Measurements from ENCODE around the gene NMU.
A peak's percentile ranks its signal among the peaks of the same experiment; 100 is the strongest.

The NMU gene

DNA sequence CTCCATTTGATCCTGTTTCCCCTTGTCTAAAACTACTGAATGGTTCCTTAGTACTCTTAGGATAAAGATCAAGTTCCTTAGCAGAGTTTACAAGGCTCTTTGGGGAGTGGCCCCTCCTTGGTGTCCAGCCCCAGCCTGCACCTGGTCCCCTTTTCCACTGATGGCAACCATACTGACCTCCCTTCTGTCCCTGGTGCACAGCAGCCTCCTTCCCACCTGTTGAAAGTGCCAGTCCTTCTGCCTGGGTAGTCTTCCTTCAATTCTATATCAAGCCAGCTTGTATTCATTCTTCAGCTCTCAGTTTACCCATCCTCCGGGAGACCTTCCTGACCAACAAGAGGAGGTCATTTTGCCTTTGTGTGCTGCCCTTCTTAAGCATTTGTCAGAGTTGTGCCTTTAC is 30.4 kb upstream of the NMU start:
- Histone ChIP-seq H3K27me3 (ENCODE audit: control insufficient read depth in 1 of 2, insufficient read depth in 2 of 2, low read length in 2 of 2) (no peaks in the 10 kb centered on the region), H3K36me3 (ENCODE audit: control insufficient read depth in 1 of 2, insufficient read depth in 2 of 2, low read length in 2 of 2) (no peaks in the 10 kb centered on the region), H3K4me1 (ENCODE audit: control insufficient read depth in 1 of 2, insufficient read depth in 2 of 2, low read length in 2 of 2) (no peaks in the 10 kb centered on the region), H3K27ac (ENCODE audit: low read depth, low read length) (no peak overlapping the region), H3K9ac (ENCODE audit: low read depth in 1 of 2, low read length in 2 of 2) (no peak overlapping the region), H3K4me3 (ENCODE audit: low read depth in 1 of 2, low read length in 2 of 2) (no peak overlapping the region), H3K9me3 (ENCODE audit: control insufficient read depth in 1 of 2, low read length in 2 of 2) (no peaks in the 10 kb centered on the region)

DNA sequence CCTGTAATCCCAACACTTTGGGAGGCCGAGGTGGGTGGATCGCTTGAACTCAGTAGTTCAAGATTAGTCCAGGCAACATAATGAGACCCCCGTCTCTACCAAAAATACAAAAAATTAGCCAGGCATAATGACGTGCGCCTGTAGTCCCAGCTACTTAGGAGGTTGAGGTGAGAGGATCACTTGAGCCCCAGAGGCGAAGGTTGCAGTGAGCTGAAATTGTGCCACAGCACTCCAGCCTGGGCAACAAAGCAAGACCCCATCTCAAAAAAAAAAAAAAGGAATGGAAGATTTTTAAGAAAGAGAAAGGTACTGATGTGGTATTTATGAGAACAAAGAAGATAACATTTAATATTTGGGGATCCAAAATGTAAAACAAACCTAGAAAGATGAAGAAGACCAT is 27.0 kb upstream of the NMU start:
- Histone ChIP-seq H3K4me1 (ENCODE audit: control insufficient read depth in 1 of 2, insufficient read depth in 2 of 2, low read length in 2 of 2) (no peaks in the 10 kb centered on the region), H3K9me3 (ENCODE audit: control insufficient read depth in 1 of 2, low read length in 2 of 2) (no peaks in the 10 kb centered on the region), H3K27ac (ENCODE audit: low read depth, low read length) (no peak overlapping the region), H3K4me3 (ENCODE audit: low read depth in 1 of 2, low read length in 2 of 2) (no peak overlapping the region), H3K36me3 (ENCODE audit: control insufficient read depth in 1 of 2, insufficient read depth in 2 of 2, low read length in 2 of 2) (no peaks in the 10 kb centered on the region), H3K9ac (ENCODE audit: low read depth in 1 of 2, low read length in 2 of 2) (no peak overlapping the region), H3K27me3 (ENCODE audit: control insufficient read depth in 1 of 2, insufficient read depth in 2 of 2, low read length in 2 of 2) (no peaks in the 10 kb centered on the region)

DNA sequence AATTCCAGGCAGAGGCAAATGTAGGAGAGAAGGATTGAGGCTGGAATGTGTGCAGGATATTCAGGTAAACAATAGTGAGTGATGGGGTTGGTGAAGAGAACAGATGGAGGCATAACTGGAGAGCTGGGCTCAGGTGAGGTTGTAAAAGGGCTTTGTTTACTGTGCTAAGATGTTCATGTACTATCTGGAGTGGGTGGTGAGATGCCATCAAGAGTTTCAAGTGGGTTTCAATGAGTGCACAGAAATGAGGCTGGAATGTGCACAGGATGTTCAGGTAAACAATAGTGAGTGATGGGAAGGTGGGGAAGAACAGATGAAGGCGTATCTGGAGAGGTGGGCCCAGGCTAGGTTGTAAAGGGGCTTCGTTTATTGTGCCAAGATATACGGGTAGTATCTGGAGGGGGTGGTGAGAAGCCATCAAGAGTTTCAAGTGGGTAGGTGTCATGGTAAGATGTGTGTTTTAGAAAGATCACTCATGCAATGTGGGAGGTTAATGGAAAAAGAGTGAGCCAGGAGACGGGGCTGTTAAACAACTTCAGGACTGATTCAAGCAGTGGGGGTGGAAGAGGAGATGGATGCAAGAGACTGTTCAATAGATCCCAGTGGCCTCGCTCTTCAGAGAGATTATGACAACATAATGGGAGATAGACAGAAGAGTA is 25.4 kb upstream of the NMU start:
- no peaks in the 10 kb centered on the region for H3K4me1 ChIP-seq (ENCODE audit: control insufficient read depth in 1 of 2, insufficient read depth in 2 of 2, low read length in 2 of 2)
- no peaks in the 10 kb centered on the region for H3K27me3 ChIP-seq (ENCODE audit: control insufficient read depth in 1 of 2, insufficient read depth in 2 of 2, low read length in 2 of 2)
- no peaks in the 10 kb centered on the region for H3K9me3 ChIP-seq (ENCODE audit: control insufficient read depth in 1 of 2, low read length in 2 of 2)
- no peak overlapping the region for H3K27ac ChIP-seq (ENCODE audit: low read depth, low read length)
- no peak overlapping the region for H3K4me3 ChIP-seq (ENCODE audit: low read depth in 1 of 2, low read length in 2 of 2)
- no peak overlapping the region for H3K9ac ChIP-seq (ENCODE audit: low read depth in 1 of 2, low read length in 2 of 2)
- H3K36me3 ChIP-seq (ENCODE audit: control insufficient read depth in 1 of 2, insufficient read depth in 2 of 2, low read length in 2 of 2), result no peaks in the 10 kb centered on the region

DNA sequence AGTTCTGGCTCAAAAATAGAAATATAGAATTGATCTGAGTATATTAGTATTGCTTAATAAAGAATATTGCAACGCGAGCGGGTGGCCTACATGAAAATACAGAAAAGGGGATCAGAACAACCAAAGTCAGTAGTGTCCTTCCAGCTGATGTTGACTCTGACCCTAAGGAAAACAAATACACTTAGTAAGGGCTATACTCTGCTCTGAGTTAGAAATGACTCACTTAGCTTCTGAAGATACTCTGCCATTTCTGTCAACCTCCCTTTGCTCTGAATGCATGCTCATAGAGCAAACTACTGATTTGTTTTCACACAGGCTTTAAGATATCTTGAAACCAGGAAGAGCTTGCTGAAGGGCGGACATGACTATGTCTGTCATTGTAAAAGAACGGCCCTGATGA is 22.6 kb upstream of the NMU start:
- Histone ChIP-seq H3K27ac (ENCODE audit: low read depth, low read length) (no peak overlapping the region), H3K4me1 (ENCODE audit: control insufficient read depth in 1 of 2, insufficient read depth in 2 of 2, low read length in 2 of 2) (no peaks in the 10 kb centered on the region), H3K36me3 (ENCODE audit: control insufficient read depth in 1 of 2, insufficient read depth in 2 of 2, low read length in 2 of 2) (no peaks in the 10 kb centered on the region), H3K9ac (ENCODE audit: low read depth in 1 of 2, low read length in 2 of 2) (no peak overlapping the region), H3K27me3 (ENCODE audit: control insufficient read depth in 1 of 2, insufficient read depth in 2 of 2, low read length in 2 of 2) (no peaks in the 10 kb centered on the region), H3K9me3 (ENCODE audit: control insufficient read depth in 1 of 2, low read length in 2 of 2) (no peaks in the 10 kb centered on the region), H3K4me3 (ENCODE audit: low read depth in 1 of 2, low read length in 2 of 2) (no peak overlapping the region)

DNA sequence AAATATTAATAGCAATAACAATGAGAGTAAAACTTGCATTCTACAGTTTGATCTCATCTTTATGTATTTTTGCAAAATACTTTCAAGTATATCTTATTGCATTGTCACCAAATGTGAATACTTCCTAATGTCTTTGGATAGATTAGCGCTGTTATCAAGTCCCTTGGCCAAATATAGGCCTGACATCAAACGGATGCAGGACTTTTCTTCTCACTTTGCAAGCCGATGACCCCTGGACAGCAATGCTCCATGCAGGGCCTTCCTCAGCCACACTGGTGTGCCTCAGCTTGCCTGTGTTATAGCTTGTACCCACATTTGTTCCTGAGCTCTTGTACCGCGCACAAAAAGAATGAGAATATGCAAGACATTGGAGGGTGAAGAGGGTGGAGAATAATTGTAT is 18.0 kb upstream of the NMU start:
- no peaks in the 10 kb centered on the region for H3K36me3 ChIP-seq (ENCODE audit: control insufficient read depth in 1 of 2, insufficient read depth in 2 of 2, low read length in 2 of 2)
- no peaks in the 10 kb centered on the region for H3K27me3 ChIP-seq (ENCODE audit: control insufficient read depth in 1 of 2, insufficient read depth in 2 of 2, low read length in 2 of 2)
- no peaks in the 10 kb centered on the region for H3K9me3 ChIP-seq (ENCODE audit: control insufficient read depth in 1 of 2, low read length in 2 of 2)
- H3K27ac ChIP-seq (ENCODE audit: low read depth, low read length), result no peak overlapping the region
- H3K9ac ChIP-seq (ENCODE audit: low read depth in 1 of 2, low read length in 2 of 2), result no peak overlapping the region
- H3K4me1 ChIP-seq (ENCODE audit: control insufficient read depth in 1 of 2, insufficient read depth in 2 of 2, low read length in 2 of 2), result no peaks in the 10 kb centered on the region
- H3K4me3 ChIP-seq (ENCODE audit: low read depth in 1 of 2, low read length in 2 of 2), result no peak overlapping the region

DNA sequence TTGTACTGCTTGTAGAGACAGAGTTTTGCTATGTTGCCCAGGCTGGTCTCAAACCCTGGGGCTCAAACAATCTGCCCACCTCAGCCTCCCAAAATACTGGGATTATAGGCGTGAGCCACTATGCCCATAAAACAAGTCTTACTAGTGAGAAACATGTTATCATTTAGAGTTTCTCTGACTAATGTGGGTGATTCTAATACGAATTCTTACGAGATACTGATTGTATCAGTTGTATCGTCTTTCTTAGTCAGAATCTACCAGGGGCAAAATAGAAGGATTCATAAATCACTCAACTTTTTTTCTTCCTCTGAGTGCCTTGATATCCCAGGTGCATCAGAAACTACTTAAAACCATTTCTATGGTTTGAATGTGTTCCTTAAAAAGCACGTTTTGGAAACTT is 14.4 kb upstream of the NMU start:
- no peaks in the 10 kb centered on the region for H3K4me1 ChIP-seq (ENCODE audit: control insufficient read depth in 1 of 2, insufficient read depth in 2 of 2, low read length in 2 of 2)
- no peaks in the 10 kb centered on the region for H3K9me3 ChIP-seq (ENCODE audit: control insufficient read depth in 1 of 2, low read length in 2 of 2)
- no peaks in the 10 kb centered on the region for H3K36me3 ChIP-seq (ENCODE audit: control insufficient read depth in 1 of 2, insufficient read depth in 2 of 2, low read length in 2 of 2)
- no peak overlapping the region for H3K4me3 ChIP-seq (ENCODE audit: low read depth in 1 of 2, low read length in 2 of 2)
- H3K27me3 ChIP-seq (ENCODE audit: control insufficient read depth in 1 of 2, insufficient read depth in 2 of 2, low read length in 2 of 2), result no peaks in the 10 kb centered on the region
- H3K9ac ChIP-seq (ENCODE audit: low read depth in 1 of 2, low read length in 2 of 2), result no peak overlapping the region
- H3K27ac ChIP-seq (ENCODE audit: low read depth, low read length), result no peak overlapping the region

DNA sequence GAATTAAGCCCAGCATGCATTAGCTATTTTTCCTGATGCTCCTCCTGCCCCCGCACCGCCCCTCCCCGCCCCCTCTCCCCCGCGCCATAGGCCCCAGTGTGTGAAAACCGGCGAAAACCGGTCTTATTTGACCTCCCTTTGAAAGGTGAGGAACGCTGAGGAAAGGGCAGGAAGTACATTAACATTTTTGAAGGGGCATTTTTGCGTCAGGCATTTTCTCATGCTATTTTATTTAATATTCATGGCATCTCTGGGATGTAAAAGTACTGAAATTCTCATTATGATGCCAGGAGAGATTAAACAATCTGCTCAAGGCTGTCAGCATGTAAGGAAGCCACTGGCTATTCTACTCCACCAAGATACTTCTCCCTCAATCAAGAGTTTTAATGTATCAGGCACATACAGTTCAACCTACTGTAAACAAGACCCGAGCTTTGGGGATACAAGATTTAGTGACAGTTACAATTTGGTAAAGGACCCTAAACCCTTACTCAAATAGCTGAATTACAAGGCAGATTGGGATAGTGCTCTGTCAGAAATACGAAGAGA is 1.2 kb upstream of the NMU start:
- H3K9ac ChIP-seq (ENCODE audit: low read depth in 1 of 2, low read length in 2 of 2), result no peak overlapping the region
- no peaks in the 10 kb centered on the region for H3K9me3 ChIP-seq (ENCODE audit: control insufficient read depth in 1 of 2, low read length in 2 of 2)
- no peak overlapping the region for H3K4me3 ChIP-seq (ENCODE audit: low read depth in 1 of 2, low read length in 2 of 2)
- H3K27ac ChIP-seq (ENCODE audit: low read depth, low read length), result no peak overlapping the region
- H3K36me3 ChIP-seq (ENCODE audit: control insufficient read depth in 1 of 2, insufficient read depth in 2 of 2, low read length in 2 of 2), result no peaks in the 10 kb centered on the region
- H3K4me1 ChIP-seq (ENCODE audit: control insufficient read depth in 1 of 2, insufficient read depth in 2 of 2, low read length in 2 of 2), result peaks cover 7 to 8% of the 10 kb centered on the region in 2 donors
- peaks cover 23 to 35% of the 10 kb centered on the region in 2 donors for H3K27me3 ChIP-seq (ENCODE audit: control insufficient read depth in 1 of 2, insufficient read depth in 2 of 2, low read length in 2 of 2)

DNA sequence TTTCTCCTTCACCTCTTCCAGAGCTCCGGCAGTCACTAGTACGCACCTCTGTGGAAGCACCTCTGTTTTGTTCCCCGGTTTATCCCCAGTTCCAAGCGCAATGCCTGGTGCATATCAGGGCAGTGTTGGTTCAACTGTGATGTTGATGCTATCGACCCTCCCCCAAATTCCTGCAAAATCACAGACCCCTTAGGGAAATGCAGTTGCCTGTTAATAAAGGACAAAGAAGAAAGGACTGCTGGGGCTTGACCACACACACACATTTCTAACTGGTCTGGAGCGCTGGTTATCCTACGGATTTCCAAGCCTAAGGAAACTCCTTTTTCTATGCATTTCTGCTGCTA is 530 bp upstream of the NMU start:
- H3K27me3 ChIP-seq (ENCODE audit: control insufficient read depth in 1 of 2, insufficient read depth in 2 of 2, low read length in 2 of 2), result peaks cover 23 to 35% of the 10 kb centered on the region in 2 donors

DNA sequence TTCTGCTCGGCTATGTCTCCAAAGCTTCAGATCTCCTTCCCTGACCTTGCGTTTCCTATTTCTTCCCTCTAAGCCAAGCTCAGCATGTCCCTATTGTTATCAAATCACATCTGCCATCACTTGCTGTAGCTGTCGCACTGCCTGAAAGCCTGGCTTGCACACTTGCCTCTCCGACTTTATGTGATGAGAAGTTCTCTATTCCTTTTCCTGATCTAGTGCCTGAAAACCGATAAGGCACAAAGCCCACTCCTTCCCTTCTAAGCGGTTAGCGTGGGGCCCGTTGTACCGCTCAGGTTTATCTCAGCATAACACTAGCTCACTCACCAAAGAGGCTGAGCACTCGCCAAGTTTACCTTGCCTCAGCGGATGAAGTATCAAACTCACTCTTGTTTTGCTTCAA is 816 bp downstream of the NMU start:
- Histone ChIP-seq H3K36me3 (ENCODE audit: control insufficient read depth in 1 of 2, insufficient read depth in 2 of 2, low read length in 2 of 2) (no peaks in the 10 kb centered on the region), H3K27me3 (ENCODE audit: control insufficient read depth in 1 of 2, insufficient read depth in 2 of 2, low read length in 2 of 2) (peaks cover 23 to 35% of the 10 kb centered on the region in 2 donors), H3K4me3 (ENCODE audit: low read depth in 1 of 2, low read length in 2 of 2) (peak overlapping the region in 1 of 2 donors; percentile 35), H3K9me3 (ENCODE audit: control insufficient read depth in 1 of 2, low read length in 2 of 2) (no peaks in the 10 kb centered on the region), H3K9ac (ENCODE audit: low read depth in 1 of 2, low read length in 2 of 2) (no peak overlapping the region), H3K4me1 (ENCODE audit: control insufficient read depth in 1 of 2, insufficient read depth in 2 of 2, low read length in 2 of 2) (peaks cover 7 to 8% of the 10 kb centered on the region in 2 donors), H3K27ac (ENCODE audit: low read depth, low read length) (no peak overlapping the region)

More for the DNA sequence above, 530 bp upstream of the NMU start:
- Histone ChIP-seq H3K4me1 (ENCODE audit: control insufficient read depth in 1 of 2, insufficient read depth in 2 of 2, low read length in 2 of 2) (peaks cover 7 to 8% of the 10 kb centered on the region in 2 donors), H3K4me3 (ENCODE audit: low read depth in 1 of 2, low read length in 2 of 2) (peak overlapping the region; percentile 35 to 43), H3K36me3 (ENCODE audit: control insufficient read depth in 1 of 2, insufficient read depth in 2 of 2, low read length in 2 of 2) (no peaks in the 10 kb centered on the region), H3K9ac (ENCODE audit: low read depth in 1 of 2, low read length in 2 of 2) (no peak overlapping the region), H3K9me3 (ENCODE audit: control insufficient read depth in 1 of 2, low read length in 2 of 2) (no peaks in the 10 kb centered on the region), H3K27ac (ENCODE audit: low read depth, low read length) (no peak overlapping the region)

DNA sequence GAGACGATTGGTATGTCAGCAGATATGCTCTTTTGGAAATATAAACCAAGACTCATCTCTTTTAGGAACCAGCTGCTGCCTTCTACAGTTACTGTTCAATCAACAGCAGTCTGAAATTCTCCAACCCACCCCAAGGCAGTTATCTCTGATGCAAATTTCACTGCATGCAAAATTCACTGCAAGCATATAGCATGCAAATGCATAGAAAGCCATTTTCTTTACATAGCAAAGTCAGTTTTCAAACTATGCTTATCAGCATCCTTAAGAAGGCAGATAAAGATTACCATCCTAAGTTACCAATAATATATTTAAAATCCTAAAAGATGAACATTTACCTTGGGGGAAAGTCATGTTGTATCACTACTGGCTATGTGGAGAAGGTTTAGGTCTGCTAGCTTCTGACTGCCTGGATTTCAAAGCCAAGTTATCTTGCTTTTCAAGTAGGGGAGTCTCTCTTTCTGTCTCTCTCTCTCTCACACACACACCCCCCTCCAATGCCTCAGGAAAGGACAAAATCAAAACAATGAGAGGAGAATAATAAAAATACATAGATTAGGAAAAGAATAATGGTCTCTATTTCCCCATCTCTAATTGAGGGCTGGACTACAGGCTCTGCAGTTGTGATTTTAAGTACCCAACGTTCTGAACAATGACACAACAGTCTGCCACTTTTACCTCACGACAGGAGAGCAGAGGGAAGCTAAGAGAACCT is 1.5 kb downstream of the NMU start:
- no peak overlapping the region for H3K4me3 ChIP-seq (ENCODE audit: low read depth in 1 of 2, low read length in 2 of 2)
- H3K27me3 ChIP-seq (ENCODE audit: control insufficient read depth in 1 of 2, insufficient read depth in 2 of 2, low read length in 2 of 2), result peaks cover 23 to 35% of the 10 kb centered on the region in 2 donors
- no peak overlapping the region for H3K27ac ChIP-seq (ENCODE audit: low read depth, low read length)
- H3K9ac ChIP-seq (ENCODE audit: low read depth in 1 of 2, low read length in 2 of 2), result no peak overlapping the region
- H3K4me1 ChIP-seq (ENCODE audit: control insufficient read depth in 1 of 2, insufficient read depth in 2 of 2, low read length in 2 of 2), result peaks cover 7 to 8% of the 10 kb centered on the region in 2 donors
- H3K9me3 ChIP-seq (ENCODE audit: control insufficient read depth in 1 of 2, low read length in 2 of 2), result no peaks in the 10 kb centered on the region
- H3K36me3 ChIP-seq (ENCODE audit: control insufficient read depth in 1 of 2, insufficient read depth in 2 of 2, low read length in 2 of 2), result no peaks in the 10 kb centered on the region
